Hepatocyte (in vitro differentiated cells): ENCODE measurements around the gene PAFAH1B2. TPM values are rescaled to one million over a fixed set of nuclear protein-coding genes. Genes with fewer than 3 reads are reported as not detected.

Experiments used
- DNase-seq: peaks from one replicate; pipeline ENCODE4 v3.0.0-alpha.2; 2016; ENCODE audit warnings: low spot score
- H2AFZ ChIP-seq: fragments of 200-600 bp; sonication (generic); 2 replicates; pipeline ENCODE4 v1.6.0; 2016; ENCODE audit warnings: antibody characterized with exemption, mild to moderate bottlenecking
- H3K27ac ChIP-seq: fragments of 200-600 bp; sonication (generic); 2 replicates; pipeline ENCODE4 v1.5.1; 2016; ENCODE audit warnings: mild to moderate bottlenecking
- H3K27me3 ChIP-seq: fragments of 200-600 bp; sonication (generic); 2 replicates; pipeline ENCODE4 v1.6.1; 2016
- H3K36me3 ChIP-seq: fragments of 200-600 bp; sonication (generic); replicated peaks from 2 replicates; pipeline ENCODE4 v1.5.1; 2016; ENCODE audit warnings: low read depth; ENCODE audit not compliant: insufficient read depth
- H3K4me1 ChIP-seq: fragments of 200-600 bp; sonication (generic); 2 replicates; pipeline ENCODE4 v1.5.1; 2016; ENCODE audit warnings: mild to moderate bottlenecking, moderate library complexity; ENCODE audit not compliant: insufficient read depth
- H3K4me2 ChIP-seq: fragments of 200-600 bp; sonication (generic); 2 replicates; pipeline ENCODE4 v1.6.0; 2016
- H3K4me3 ChIP-seq: fragments of 200-600 bp; sonication (generic); 2 replicates; pipeline ENCODE4 v1.5.1; 2016; ENCODE audit warnings: mild to moderate bottlenecking
- H3K79me2 ChIP-seq: fragments of 200-600 bp; sonication (generic); 2 replicates; pipeline ENCODE4 v1.6.0; 2017; ENCODE audit warnings: mild to moderate bottlenecking
- H3K9me2 ChIP-seq: fragments of 200-600 bp; sonication (generic); replicated peaks from 2 replicates; pipeline ENCODE4 v1.6.0; 2017; ENCODE audit warnings: mild to moderate bottlenecking; ENCODE audit not compliant: insufficient read depth
- H3K9me3 ChIP-seq: fragments of 200-600 bp; sonication (generic); 2 replicates; pipeline ENCODE4 v1.5.1; 2016; ENCODE audit warnings: low read depth, mild to moderate bottlenecking
- H4K20me1 ChIP-seq: fragments of 200-600 bp; sonication (generic); 2 replicates; pipeline ENCODE4 v1.6.0; 2016; ENCODE audit warnings: mild to moderate bottlenecking; ENCODE audit not compliant: insufficient read depth, poor library complexity, severe bottlenecking
- EZH2 ChIP-seq: fragments of 200-600 bp; sonication (generic); IDR thresholded peaks from 2 replicates; pipeline ENCODE4 v1.6.1; 2016; ENCODE audit warnings: antibody characterized with exemption, mild to moderate bottlenecking, borderline replicate concordance
- EZH2phosphoT487 ChIP-seq: fragments of 200-600 bp; sonication (generic); IDR thresholded peaks from one replicate; pipeline ENCODE4 v1.6.1; 2018; ENCODE audit warnings: antibody characterized with exemption, mild to moderate bottlenecking, low read depth, moderate library complexity; ENCODE audit not compliant: unreplicated experiment, severe bottlenecking
- WGBS: methylation state at CpG from one replicate; pipeline ENCODE4 v1.1.6; 2016; ENCODE audit warnings: low lambda C conversion rate; ENCODE audit errors: missing lambda C conversion rate; 5-methylcytosine and 5-hydroxymethylcytosine counted together
- polyA plus RNA-seq: library from polyadenylated mRNA; unstranded; fragments of >200 nt; fragmentation: Nextera tagmentation; extraction: Ambion mirVana; gene quantifications from 2 replicates; pipeline ENCODE4 v1.2.1, GENCODE V29; 2016
- total RNA-seq: library from RNA; depleted of rRNA; stranded (reverse); fragments of >200 nt; gene quantifications from 2 replicates; pipeline ENCODE4 v1.2.3, GENCODE V29; 2014
- TF ChIP-seq, protein P1 (sequence below): fragments of 200-600 bp; sonication (generic); IDR thresholded peaks from 2 replicates; pipeline ENCODE4 v1.5.1; 2016; ENCODE audit warnings: antibody characterized with exemption, mild to moderate bottlenecking; ENCODE audit not compliant: poor library complexity

Gene PAFAH1B2
- total and polyA plus RNA-seq, 2 experiments from 2014 or later, result 30.8 to 103 TPM

DNA sequence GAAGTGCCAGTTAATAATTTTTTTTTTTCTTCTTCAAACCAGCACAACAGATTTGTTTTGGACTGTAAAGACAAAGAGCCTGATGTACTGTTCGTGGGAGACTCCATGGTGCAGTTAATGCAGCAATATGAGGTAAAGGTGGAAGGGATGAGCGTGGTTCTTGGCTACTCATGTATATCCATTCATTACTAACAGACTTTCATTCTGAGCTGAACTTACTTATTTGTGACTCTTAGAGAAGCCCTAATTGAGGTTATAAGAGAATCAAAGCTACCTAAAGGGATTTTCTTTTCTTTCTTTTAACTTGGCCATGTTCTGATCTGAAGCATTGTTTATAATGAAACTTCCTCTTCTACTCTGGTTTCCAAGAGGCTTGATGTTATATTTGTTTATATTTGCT is 15.8 kb downstream of the PAFAH1B2 start:
- Histone ChIP-seq H3K9me3 (no peaks in the 10 kb centered on the region), H3K27me3 (no peaks in the 10 kb centered on the region), H2AFZ (no peak overlapping the region), H3K36me3 (no peaks in the 10 kb centered on the region), H3K27ac (no peak overlapping the region), H3K9me2 (no peaks in the 10 kb centered on the region), H3K4me2 (no peak overlapping the region), H3K4me1 (no peaks in the 10 kb centered on the region), H4K20me1 (peaks cover 56% of the 10 kb centered on the region), H3K4me3 (no peak overlapping the region), H3K79me2 (peaks cover 88% of the 10 kb centered on the region)
- WGBS, result 91% methylated on average over 2 of the region's 2 CpGs
- TF ChIP-seq EZH2phosphoT487 (no peak), EZH2 (no peak)
- TF ChIP-seq, protein P1, sequence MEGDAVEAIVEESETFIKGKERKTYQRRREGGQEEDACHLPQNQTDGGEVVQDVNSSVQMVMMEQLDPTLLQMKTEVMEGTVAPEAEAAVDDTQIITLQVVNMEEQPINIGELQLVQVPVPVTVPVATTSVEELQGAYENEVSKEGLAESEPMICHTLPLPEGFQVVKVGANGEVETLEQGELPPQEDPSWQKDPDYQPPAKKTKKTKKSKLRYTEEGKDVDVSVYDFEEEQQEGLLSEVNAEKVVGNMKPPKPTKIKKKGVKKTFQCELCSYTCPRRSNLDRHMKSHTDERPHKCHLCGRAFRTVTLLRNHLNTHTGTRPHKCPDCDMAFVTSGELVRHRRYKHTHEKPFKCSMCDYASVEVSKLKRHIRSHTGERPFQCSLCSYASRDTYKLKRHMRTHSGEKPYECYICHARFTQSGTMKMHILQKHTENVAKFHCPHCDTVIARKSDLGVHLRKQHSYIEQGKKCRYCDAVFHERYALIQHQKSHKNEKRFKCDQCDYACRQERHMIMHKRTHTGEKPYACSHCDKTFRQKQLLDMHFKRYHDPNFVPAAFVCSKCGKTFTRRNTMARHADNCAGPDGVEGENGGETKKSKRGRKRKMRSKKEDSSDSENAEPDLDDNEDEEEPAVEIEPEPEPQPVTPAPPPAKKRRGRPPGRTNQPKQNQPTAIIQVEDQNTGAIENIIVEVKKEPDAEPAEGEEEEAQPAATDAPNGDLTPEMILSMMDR, result no peak
- no peak for DNase-seq

DNA sequence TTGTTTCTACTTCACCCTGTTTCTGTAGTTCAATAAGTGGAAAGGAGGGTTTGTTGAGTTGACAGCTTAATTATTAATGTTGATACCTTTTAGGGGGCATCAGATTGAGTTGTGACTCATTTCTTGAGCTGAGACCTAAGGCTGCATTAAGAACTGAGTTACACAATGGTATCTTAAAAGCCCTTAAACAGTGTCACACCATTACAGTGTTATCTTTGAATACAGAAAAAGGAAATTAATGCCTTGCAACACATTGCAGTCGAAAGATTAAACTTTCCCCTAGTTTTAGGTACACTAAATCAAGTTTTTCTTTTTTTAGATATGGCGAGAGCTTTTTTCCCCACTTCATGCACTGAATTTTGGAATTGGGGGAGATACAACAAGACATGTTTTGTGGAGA is 16.7 kb downstream of the PAFAH1B2 start:
- H3K4me3 ChIP-seq, result no peak overlapping the region
- H3K4me2 ChIP-seq, result no peak overlapping the region
- peak overlapping the region; percentile 43 for H3K27ac ChIP-seq
- WGBS, result 86% methylated on average over 2 of the region's 2 CpGs
- no peaks in the 10 kb centered on the region for H3K36me3 ChIP-seq
- H3K27me3 ChIP-seq, result no peaks in the 10 kb centered on the region
- no peak overlapping the region for H2AFZ ChIP-seq
- H4K20me1 ChIP-seq, result peaks cover 47% of the 10 kb centered on the region
- H3K79me2 ChIP-seq, result peaks cover 79% of the 10 kb centered on the region
- no peak for DNase-seq
- H3K4me1 ChIP-seq, result no peaks in the 10 kb centered on the region
- H3K9me3 ChIP-seq, result no peaks in the 10 kb centered on the region
- TF ChIP-seq EZH2, result no peak
- TF ChIP-seq EZH2phosphoT487, result no peak
- TF ChIP-seq, protein P1, result no peak
- H3K9me2 ChIP-seq, result no peaks in the 10 kb centered on the region

DNA sequence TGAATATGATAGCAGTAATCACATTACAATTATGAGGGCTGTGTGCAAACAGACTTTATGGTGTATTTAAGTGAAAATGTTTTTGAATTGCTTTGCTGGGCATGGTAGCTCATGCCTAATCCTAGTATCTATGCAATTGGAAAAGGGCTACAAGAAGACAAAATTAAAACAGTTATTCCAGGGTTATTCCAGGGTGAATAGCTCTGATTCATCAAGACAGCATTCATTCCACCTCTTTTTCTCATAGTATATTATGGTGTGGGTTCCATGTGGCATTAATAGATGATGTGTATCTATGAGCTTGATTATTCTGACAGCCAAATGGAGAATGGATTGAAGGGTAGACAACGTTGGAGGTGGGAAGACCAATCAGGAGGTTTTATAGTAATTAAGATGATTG is 22.4 kb downstream of the PAFAH1B2 start:
- Histone ChIP-seq H2AFZ (no peak overlapping the region), H4K20me1 (peaks cover 8% of the 10 kb centered on the region), H3K36me3 (no peaks in the 10 kb centered on the region), H3K4me2 (no peak overlapping the region), H3K4me3 (no peak overlapping the region), H3K9me2 (no peaks in the 10 kb centered on the region), H3K27ac (no peak overlapping the region), H3K27me3 (no peaks in the 10 kb centered on the region), H3K79me2 (peaks cover 34% of the 10 kb centered on the region), H3K9me3 (no peaks in the 10 kb centered on the region), H3K4me1 (no peaks in the 10 kb centered on the region)
- WGBS, result 82% methylated on average over 1 of the region's 1 CpG
- DNase-seq, result no peak
- TF ChIP-seq EZH2 (no peak), EZH2phosphoT487 (no peak)
- TF ChIP-seq, protein P1, result no peak

DNA sequence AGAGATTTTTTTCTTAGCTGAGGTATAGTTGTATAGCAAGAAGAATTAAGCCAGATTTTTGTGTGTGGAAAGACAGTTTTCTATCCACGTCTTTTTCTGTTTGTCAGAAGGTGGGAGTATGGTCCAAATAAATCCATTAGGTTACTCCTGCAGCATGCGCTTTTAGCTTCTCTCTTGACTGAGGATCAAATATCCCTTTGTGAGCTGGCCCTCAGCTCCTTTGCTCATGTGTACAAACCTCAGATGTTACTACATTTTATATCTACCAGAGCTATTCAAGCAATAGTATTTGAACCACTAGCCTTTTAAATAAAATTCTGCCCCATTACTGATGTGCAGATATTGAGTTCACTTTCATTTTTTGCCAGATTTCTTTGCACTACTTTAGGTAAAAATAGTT is 25.6 kb downstream of the PAFAH1B2 start:
- Histone ChIP-seq H3K9me3 (no peaks in the 10 kb centered on the region), H3K4me2 (no peak overlapping the region), H3K9me2 (no peaks in the 10 kb centered on the region), H2AFZ (no peak overlapping the region), H3K27ac (no peak overlapping the region), H3K27me3 (no peaks in the 10 kb centered on the region), H3K4me1 (peaks cover 17% of the 10 kb centered on the region), H3K79me2 (peaks cover 9% of the 10 kb centered on the region), H4K20me1 (peaks cover 8% of the 10 kb centered on the region), H3K36me3 (no peaks in the 10 kb centered on the region), H3K4me3 (no peak overlapping the region)
- TF ChIP-seq EZH2, result no peak
- TF ChIP-seq EZH2phosphoT487, result no peak
- TF ChIP-seq, protein P1, result no peak
- 85% methylated on average over 2 of the region's 2 CpGs for whole genome bisulfite sequencing
- DNase-seq, result no peak
